ENCODE data around the gene PRSS16. TPM values are rescaled to one million over a fixed set of nuclear protein-coding genes. Genes with fewer than 3 reads are reported as not detected.

The PRSS16 gene
- total RNA-seq, 1 experiment from 2014 or later, result 4.9 TPM

DNA sequence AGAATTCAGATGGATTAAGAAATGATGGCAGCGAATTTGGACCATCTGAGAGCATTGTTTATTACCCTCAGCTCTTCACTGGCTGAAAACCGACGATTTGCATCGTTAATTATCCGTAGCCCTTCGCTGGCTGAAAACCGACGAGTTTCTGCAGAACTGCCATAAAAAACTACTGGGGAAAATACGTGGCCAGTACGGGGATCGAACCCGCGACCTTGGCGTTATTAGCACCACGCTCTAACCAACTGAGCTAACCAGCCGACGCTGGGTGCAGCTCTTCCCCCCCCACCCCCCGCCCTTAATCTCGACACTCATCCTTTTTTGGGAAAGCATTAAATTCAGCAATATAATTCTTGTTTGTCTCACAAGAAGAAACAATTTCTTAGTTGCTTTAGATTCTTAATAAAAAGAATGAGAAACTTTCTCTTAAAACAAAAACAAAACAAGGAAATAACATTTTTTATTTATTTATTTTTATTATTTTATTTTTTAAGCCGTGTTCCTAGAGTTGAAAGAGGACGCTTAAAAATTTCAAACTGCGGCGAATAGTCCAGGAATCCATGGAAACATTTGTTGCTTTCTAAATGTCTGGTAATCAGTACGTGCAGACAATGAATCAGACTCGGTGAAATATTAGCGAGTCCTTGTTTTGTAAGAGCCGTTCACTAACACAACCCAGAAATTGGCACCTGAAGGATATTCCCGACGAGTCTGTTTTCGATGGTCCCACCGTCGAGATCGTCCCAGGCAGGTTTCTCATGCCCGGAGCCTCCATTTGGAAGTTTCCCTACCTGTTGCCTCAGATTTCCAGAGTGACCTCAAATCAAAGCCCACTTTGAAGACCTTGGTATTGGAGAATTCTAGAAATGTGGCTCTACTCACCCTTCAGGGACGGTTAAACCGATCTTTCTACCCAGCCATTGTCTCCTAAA, 27.8 kb downstream of the PRSS16 start:
- in situ Hi-C loops (cut with HindIII; ENCODE audit: low pct_unique_long_range_greater_than_20kb, low sequenced_read_pairs), result no loop called here
- peak; percentile 73 for DNase-seq (ENCODE audit: low read depth, low spot score)

- peak; percentile 33 for DNase-seq (ENCODE audit: low read depth, low spot score)
- in situ Hi-C loops (cut with HindIII; ENCODE audit: low pct_unique_long_range_greater_than_20kb, low sequenced_read_pairs), result no loop called here
Measured at GRCh38 chr6:27279513-27280063, 32.1 kb downstream of the PRSS16 start.

GRCh38 chr6:27280064-27280539, 32.6 kb downstream of the PRSS16 start:
- DNase-seq (ENCODE audit: low read depth, low spot score), result peak; percentile 79
- in situ Hi-C loops (cut with HindIII; ENCODE audit: low pct_unique_long_range_greater_than_20kb, low sequenced_read_pairs), result no loop called here

- in situ Hi-C loops (cut with HindIII; ENCODE audit: low pct_unique_long_range_greater_than_20kb, low sequenced_read_pairs), result no loop called here
- peak; percentile 85 for DNase-seq (ENCODE audit: low read depth, low spot score)
Measured at GRCh38 chr6:27280540-27281000, 33.1 kb downstream of the PRSS16 start.

GRCh38 chr6:27281105-27281539, 33.6 kb downstream of the PRSS16 start:
- in situ Hi-C loops (cut with HindIII; ENCODE audit: low pct_unique_long_range_greater_than_20kb, low sequenced_read_pairs), result no loop called here
- DNase-seq (ENCODE audit: low read depth, low spot score), result peak; percentile 77

GRCh38 chr6:27281569-27281968, 34.1 kb downstream of the PRSS16 start:
- DNase-seq (ENCODE audit: low read depth, low spot score), result no peak
- in situ Hi-C loops (cut with HindIII; ENCODE audit: low pct_unique_long_range_greater_than_20kb, low sequenced_read_pairs), result no loop called here

DNA sequence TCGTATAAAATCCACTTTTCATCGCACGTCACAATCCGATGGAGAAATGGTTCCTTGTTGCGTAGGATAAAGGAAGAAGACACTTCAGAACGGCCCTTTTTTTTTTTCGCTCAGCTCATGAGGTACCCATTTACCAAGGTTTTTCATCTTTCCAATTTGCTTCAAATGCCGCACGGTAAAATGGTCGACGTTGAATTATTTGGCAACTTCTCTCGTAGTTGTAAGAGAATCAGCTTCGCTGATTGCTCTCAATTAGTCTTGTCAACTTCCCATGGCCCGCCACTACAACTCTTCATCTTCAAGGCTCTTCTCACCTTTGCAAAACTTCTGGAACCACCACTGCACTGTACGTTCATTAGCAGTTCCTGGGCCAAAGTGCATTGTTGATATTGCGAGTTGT, 35.8 kb downstream of the PRSS16 start:
- in situ Hi-C loops (cut with HindIII; ENCODE audit: low pct_unique_long_range_greater_than_20kb, low sequenced_read_pairs), result no loop called here
- no peak for DNase-seq (ENCODE audit: low read depth, low spot score)

DNA sequence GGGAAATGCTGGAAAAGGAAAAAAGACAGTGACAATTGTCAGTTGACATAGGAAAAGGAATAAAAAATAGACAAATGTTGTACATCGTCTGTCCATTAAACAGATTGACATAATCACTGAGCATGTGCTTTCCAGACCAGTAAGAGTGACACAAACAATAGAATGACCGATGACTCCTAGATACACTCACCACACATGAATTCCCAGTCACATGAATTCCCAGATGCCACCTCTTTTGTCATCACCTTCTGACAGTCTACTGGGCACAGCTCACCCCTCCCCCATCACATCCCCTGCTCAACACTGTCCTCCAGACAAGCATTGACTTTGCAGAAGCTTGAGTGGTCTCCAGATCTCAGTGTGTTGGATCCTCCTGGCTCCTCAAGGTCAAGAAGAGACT, 38.6 kb downstream of the PRSS16 start:
- in situ Hi-C loops (cut with HindIII; ENCODE audit: low pct_unique_long_range_greater_than_20kb, low sequenced_read_pairs), result no loop called here

DNA sequence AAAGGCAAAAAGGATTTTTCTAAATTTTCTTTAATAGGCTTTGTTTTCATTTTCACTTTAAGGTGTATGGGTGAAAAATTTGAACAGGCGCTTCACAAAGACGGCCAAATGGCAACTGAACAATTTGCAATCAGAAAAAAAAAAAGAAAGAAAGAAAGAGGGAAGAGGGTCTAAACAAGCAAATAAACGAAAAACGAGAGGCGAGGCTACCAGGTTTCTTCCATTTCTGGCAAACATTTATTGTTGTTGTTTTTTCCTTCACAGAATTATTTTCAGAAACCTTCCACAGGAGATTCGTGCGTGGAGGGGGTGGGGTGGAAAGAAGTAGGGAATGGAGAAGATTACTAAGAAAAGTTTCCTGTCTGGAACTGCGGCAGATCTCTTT, 40.2 kb downstream of the PRSS16 start:
- in situ Hi-C loops (cut with HindIII; ENCODE audit: low pct_unique_long_range_greater_than_20kb, low sequenced_read_pairs), result no loop called here
- DNase-seq (ENCODE audit: low read depth, low spot score), result peak; percentile 15

More for the DNA sequence above, 38.6 kb downstream of the PRSS16 start:
- no peak for DNase-seq (ENCODE audit: low read depth, low spot score)

GRCh38 chr6:27288136-27289044, 40.9 kb downstream of the PRSS16 start:
- peak; percentile 52 for DNase-seq (ENCODE audit: low read depth, low spot score)
- in situ Hi-C loops (cut with HindIII; ENCODE audit: low pct_unique_long_range_greater_than_20kb, low sequenced_read_pairs), result no loop called here

GRCh38 chr6:27290065-27290849, 42.8 kb downstream of the PRSS16 start:
- in situ Hi-C loops (cut with HindIII; ENCODE audit: low pct_unique_long_range_greater_than_20kb, low sequenced_read_pairs), result no loop called here
- peak; percentile 87 for DNase-seq (ENCODE audit: low read depth, low spot score)

DNA sequence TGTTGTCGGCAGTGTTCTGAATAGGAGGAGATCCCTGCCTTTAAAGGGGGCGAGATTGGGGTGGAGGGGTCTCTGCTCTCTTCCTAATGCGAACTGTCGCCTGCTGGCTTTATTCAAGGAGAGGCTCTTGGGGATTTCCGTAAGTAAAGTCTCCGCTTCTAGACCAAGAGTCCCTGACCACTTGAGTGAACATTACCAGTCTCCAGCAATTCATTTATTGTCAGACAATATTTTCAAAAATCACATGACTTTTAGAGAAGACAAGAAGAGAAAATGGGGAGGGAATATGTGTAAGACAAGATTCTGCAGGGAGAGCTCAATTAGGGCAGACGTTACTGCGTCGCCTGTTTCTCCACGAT, 43.3 kb downstream of the PRSS16 start:
- in situ Hi-C loops (cut with HindIII; ENCODE audit: low pct_unique_long_range_greater_than_20kb, low sequenced_read_pairs), result no loop called here
- DNase-seq (ENCODE audit: low read depth, low spot score), result no peak

GRCh38 chr6:27293436-27294098, 46.1 kb downstream of the PRSS16 start:
- peak; percentile 89 for DNase-seq (ENCODE audit: low read depth, low spot score)
- in situ Hi-C loops (cut with HindIII; ENCODE audit: low pct_unique_long_range_greater_than_20kb, low sequenced_read_pairs), result no loop called here

DNA sequence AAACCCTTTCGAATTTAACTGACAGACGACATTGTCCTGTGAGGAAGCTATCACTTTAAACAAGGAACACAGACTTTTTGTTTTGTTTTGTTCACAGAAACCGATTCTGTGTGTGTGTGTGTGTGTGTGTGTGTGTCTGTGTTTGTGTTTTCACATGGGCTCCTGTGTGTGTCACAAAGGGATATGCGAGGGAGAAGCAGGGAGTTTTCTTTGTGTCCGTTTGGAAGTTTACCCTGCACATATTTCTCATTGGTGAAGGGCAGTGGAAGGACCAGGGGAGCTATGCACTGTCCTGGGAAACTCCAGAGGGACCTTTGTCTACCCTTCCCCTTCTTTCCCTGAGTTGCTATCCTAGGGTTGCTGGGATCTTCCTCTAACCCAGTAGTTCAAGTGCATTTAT, 46.9 kb downstream of the PRSS16 start:
- DNase-seq (ENCODE audit: low read depth, low spot score), result peak; percentile 56

DNA sequence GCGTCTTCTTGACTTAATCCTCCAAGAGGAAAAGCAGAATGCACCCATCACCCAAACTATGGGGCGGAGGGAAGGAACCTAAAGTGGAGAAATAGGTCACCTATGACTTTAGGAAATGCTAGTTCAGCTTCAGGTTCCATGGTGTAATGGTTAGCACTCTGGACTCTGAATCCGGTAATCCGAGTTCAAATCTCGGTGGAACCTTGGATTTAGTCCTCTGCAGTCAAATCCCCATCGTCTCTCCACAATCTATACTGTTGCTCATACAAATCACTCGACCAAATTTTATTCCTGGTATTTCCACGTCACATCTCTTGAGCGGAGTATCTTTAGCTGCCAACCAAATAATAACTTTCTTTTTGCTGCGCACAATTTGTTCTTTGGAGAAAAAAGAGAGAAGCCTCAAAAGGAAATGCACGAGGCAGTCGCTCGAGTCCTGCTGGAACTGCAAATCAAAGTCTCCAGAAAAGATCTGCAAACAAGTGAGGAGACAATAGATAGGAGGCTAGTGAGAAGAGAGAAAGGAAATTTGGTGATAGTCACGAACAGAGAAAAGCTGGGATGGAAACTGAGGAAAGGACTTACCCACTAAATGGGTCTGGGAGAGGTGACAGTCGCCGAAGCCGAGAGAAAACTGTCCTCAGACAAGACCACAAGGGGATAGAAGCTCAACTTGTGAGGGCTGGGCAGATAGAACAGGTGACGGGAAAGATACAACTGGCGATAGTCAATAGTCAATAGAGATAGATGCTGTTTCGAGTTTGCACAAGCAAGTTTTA, 48.0 kb downstream of the PRSS16 start:
- in situ Hi-C loops (cut with HindIII; ENCODE audit: low pct_unique_long_range_greater_than_20kb, low sequenced_read_pairs), result no loop called here
- peak; percentile 97 for DNase-seq (ENCODE audit: low read depth, low spot score)

More for the DNA sequence above, 46.9 kb downstream of the PRSS16 start:
- in situ Hi-C loops (cut with HindIII; ENCODE audit: low pct_unique_long_range_greater_than_20kb, low sequenced_read_pairs), result no loop called here
